GM19438 (cell line): ENCODE results near the gene NBPF8.
"Not testable (repeated sequence)": the region's sequence is repeated elsewhere in the genome, so short reads cannot be mapped to it uniquely, and the experiment has no call there.

ENCODE experiments used
- ATAC-seq: cut with Tn5 transposase; IDR thresholded peaks from one replicate; pipeline ENCODE4 v1.9.1; 2021; ENCODE audit warnings: low read depth; ENCODE audit not compliant: unreplicated experiment

Gene NBPF8, protein sequence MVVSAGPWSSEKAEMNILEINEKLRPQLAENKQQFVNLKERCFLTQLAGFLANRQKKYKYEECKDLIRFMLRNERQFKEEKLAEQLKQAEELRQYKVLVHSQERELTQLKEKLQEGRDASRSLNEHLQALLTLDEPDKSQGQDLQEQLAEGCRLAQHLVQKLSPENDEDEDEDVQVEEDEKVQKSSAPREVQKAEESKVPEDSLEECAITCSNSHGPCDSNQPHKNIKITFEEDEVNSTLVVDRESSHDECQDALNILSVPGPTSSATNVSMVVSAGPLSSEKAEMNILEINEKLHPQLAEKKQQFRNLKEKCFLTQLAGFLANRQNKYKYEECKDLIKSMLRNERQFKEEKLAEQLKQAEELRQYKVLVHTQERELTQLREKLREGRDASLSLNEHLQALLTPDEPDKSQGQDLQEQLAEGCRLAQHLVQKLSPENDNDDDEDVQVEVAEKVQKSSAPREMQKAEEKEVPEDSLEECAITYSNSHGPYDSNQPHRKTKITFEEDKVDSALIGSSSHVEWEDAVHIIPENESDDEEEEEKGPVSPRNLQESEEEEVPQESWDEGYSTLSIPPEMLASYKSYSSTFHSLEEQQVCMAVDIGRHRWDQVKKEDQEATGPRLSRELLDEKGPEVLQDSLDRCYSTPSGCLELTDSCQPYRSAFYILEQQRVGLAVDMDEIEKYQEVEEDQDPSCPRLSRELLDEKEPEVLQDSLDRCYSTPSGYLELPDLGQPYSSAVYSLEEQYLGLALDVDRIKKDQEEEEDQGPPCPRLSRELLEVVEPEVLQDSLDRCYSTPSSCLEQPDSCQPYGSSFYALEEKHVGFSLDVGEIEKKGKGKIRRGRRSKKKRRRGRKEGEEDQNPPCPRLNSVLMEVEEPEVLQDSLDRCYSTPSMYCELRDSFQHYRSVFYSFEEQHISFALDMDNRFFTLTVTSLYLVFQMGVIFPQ

DNA sequence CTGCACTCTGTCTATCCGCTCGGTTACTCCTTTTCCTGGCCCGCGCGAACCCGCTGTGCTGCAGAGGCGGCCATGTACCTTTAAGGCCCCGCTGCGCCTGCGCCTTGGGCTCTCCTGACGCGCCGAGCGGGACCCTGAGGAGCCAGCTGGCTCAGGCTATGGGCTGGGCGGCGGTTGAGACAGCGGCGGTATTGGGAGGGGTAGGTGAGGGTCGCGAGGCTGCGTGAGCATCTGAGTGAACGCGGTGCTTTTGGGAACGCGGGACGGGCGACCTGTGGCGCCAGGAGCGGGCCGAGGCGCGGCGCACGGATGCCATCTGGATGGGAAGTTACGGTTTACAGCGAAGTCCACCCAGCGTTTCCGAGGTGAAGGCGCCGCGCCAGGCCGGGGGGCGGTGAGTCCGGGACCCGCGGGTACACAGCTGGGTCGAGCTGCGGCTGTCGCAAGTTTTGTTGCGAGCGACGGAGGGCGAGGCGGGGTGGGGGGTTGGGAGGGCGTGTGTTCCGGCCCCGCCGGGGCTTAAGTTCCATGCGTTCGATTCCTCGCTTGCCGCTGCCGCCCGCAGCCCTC lies at the start of gene NBPF8:
Gene NBPF8 (plus strand): TSS at position 125 of the 570 bp plus-strand sequence. CDS start 21,488 bp downstream, outside the sequence.
- peak; percentile 97 for ATAC-seq

DNA sequence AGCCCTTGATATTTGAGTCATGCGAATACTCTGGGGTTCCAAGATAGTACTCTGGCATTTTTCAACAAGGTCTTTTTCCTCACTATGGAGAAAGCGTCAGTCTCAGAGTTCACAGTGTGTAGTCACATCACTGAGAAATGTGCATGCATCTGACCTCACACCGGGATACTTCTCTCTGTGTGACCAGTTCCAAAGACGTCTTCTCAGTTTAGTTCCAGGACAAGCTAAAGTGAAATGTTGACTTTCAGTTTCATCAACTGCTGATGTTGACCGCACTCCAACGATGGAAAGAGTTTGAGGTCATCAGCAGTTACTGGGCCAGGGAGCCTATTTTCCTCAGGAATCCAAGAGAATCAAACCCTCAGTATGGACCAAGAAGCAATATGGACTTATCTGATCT lies 47.1 kb upstream of the NBPF8 start:
- not testable (repeated sequence) for ATAC-seq

DNA sequence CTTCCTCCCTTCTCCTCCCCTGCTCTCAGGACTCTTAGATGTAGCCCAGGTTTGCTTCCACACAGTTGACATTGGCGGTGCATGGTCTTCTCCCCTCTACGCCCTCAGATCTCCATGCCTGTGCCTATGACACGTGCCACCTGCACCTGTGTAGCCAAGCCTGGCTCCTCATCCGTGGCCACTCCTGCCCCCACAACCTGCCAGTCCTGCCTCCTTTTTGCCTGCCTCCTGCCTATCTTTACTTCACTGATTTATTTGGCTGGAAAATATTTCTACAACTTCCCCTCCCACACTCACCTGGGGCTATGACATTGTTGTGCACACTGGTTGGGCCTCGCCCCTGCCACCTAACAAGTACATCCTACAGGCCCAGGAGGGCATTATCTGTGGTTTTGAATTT lies 28.2 kb upstream of the NBPF8 start:
- not testable (repeated sequence) for ATAC-seq

DNA sequence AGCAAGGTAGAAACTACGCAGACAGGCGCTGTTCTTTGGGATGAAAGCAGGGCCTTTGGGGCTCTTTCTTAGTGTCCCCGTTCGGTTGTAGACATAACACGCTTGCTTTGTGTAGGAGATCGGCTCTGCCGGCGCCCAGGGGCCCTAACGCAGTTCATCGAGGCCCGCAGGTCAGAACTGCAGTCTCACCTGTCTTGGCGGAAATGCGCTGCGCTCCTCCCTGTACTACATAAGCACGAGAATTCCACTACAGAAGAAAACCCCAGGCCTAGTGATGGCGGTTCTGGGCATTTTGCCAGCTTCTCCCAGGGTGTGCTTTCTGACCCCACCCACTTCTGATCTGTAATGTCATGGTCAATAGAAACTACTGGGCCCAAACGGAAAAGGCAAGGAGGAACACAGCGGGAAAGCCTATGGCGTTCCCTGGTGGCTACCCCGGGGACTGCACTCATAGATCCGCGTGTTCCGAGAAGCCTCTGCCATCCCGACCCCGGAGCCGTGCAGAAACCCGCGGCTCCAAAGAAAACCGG lies 26.2 kb upstream of the NBPF8 start:
- not testable (repeated sequence) for ATAC-seq

DNA sequence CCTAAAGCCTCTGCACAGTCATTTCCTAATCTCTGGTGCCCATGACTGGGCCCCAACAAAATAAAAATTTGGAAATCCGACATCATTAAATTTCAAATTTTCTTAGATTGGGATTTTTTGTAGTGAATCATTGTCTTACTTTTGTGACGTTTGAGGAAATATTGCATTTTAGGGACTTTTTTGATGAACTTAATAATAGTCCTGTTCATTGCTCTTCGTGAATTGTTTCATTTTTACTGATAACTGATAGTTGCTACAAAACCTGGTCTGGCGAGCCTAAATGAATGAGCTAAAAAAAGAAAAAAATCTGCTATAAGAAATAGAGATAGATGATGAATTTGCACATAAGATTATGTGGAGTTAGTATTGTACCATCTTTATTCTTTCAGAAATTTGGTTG lies 23.5 kb upstream of the NBPF8 start:
- not testable (repeated sequence) for ATAC-seq

DNA sequence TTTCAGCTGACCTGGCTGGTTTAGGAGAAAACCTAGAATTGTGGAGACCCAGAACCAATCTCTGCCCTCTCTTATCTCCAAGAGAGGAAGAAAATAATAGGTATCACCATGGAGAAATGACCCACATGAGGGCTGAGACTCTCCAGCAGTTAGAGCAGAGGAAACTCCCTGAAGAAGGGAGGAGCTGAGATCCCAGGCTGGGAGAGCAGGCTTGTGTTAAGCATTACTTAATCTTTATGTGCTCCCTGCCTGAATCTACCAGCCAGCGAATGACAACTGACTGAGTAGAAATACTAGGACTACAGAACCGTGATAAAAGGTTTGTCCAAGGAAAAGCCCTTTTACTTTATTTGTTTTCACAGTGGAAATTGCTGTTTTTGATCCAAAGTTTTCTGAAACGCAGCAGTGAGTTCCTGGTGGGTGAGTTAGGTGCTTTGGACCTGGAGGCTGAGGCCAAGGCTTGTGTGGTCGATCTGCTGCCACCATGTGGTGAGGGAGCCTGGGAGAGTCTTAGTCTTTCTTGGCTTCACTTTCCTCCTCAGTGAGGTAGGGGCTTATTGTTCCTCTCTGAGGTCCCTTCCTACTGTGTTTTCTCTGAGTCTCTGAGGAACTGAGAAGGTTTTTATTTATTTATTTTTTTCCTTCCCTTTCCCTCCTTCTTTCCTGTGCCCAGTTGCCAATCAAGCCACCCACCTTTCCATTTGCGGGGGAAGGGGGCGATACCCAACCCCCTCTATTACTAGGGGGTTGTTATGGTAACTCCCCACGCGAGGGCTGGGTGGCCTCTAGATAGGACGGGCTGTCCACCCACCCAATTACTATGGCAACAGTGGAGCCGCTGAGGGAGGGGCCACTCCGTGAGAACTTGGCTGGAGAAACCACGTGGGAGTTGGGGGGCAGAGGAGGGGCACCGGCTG lies 21.3 kb upstream of the NBPF8 start:
- not testable (repeated sequence) for ATAC-seq

DNA sequence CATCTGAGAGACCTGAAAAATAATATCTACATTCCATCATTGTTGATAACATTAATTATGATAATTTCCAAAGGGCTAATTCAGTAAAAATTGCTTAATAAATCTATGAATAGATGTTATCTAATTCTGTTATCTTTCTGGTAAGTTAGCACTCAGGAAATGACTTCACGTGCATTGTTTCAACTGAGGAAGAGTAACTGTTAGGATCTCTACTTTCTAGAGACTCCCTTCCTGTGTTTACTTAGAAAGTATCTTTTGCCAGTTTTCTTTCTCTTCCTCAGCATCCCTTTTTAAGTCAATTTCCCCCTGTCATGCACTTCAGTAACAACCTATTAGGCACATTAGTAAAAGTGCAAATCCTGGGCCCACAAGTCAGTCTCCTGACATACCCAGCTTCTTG lies 9.5 kb upstream of the NBPF8 start:
- not testable (repeated sequence) for ATAC-seq

DNA sequence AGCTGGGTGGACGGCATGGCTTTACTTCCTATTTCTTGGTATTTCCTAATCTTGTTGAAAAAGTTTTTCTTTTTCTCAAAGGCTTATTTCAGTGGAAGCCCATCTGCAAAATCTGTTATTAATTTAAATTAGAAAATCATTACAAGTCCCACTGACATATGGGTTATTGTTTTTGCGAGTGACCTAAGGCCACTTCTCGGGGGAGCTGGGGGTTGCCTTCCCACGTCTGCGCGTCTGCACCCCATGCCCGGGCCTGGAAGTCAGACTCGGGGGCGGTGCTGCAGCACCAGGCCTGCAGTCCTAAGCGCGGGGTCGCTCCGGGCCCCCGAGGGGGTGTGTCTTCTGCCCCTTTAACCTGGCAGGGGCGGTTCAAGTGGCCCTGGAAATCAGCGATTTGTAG lies 384 bp upstream of the NBPF8 start:
- peak; percentile 16 for ATAC-seq

DNA sequence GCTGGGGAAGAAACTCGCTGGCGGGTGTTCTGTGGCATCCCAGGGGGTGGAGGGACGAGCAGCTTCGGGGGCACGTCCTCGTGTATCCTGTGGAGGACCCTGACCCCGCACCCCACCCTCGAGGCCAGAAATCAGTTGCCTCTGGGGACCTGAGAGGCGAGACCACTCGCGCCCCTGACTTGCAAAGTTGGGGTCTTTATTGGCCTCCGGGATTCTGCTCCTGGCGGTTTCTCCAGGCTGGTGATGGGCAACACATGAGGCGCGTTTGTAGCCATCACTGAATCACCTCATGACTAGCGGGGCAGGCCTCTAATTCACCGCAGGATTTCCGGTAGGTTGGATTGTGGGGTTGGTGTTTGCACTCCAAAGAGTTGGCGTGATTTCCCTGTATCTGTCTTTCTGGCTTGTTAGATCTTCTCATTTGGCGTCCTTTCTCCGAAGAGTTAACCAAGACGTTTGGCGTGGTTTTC lies 692 bp downstream of the NBPF8 start:
- not testable (repeated sequence) for ATAC-seq

DNA sequence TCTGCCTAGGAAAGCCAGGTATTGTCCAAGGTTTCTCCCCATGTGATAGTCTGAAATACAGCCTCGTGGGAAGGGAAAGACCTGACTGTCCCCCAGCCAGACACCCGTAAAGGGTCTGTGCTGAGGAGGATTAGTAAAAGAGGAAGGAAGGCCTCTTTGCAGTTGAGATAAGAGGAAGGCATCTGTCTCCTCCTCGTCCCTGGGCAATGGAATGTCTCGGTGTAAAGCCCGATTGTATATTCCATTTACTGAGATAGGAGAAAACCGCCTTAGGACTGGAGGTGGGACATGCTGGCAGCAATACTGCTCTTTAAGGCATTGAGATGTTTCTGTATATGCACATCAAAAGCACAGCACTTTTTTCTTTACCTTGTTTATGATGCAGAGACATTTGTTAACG lies 10.2 kb downstream of the NBPF8 start:
- not testable (repeated sequence) for ATAC-seq

DNA sequence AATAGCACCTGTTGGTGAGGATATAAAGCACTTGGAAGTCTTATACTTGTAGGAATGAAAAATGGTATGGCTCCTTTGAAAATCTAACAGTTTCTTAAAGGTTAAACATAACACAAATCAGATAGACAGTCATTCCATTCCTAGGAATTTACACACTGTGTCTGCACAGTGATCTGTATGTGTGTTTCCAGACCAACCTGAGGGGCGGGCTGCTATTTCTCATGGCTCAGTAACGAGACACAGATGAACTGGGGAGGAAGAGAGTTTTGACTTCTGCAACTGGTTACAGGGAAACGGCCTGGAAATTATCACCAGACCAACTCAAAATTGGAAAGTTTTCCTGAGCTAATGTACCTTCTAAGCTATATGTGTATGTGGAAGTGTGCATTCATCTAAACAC lies 16.8 kb downstream of the NBPF8 start:
- ATAC-seq = not testable (repeated sequence)

DNA sequence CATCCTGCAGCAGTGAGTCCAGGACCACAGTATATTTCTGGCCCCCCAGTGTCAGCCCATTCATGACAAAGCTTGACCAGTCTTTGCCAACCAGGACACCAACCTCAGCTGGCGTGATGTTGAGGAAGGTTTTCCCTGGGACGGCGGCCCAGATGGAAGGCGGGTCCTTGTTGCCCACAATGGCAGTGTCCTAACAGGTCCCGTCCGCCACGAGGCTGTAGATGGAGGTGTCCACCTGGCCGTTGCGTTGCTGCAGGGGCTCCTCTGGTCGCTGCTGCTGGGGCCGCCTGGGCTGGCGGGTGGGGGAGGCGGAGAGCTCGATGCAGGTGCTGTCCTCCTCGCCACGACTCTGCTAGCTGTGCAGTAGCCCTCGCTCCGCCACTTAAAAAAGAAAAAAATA lies 19.0 kb downstream of the NBPF8 start:
- not testable (repeated sequence) for ATAC-seq

DNA sequence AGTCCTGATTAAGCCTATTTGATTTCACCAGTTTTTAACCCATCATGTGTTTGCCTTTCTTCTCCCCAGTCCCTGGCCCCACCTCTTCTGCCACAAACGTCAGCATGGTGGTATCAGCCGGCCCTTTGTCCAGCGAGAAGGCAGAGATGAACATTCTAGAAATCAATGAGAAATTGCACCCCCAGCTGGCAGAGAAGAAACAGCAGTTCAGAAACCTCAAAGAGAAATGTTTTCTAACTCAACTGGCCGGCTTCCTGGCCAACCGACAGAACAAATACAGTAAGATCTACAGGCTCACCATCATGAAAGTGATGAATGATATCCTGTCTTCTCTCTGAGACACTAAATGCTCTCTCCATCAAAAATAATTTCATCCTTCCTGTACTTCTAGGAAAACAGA lies 34.3 kb downstream of the NBPF8 start:
- ATAC-seq = not testable (repeated sequence)
